B cell (primary cell): ENCODE data around the gene SGCA.

ENCODE experiments used
- EZH2 ChIP-seq: IDR thresholded peaks from 2 replicates; pipeline ENCODE4 v1.6.1; 2012; ENCODE audit warnings: borderline replicate concordance, low read depth, mild to moderate bottlenecking, moderate library complexity, low read length; ENCODE audit not compliant: insufficient read depth, poor library complexity, severe bottlenecking
- TF ChIP-seq, protein P1 (sequence below): fragments of 200-600 bp; IDR thresholded peaks from one replicate; pipeline ENCODE4 v1.8.0; 2022; ENCODE audit warnings: antibody characterized with exemption, mild to moderate bottlenecking

DNA sequence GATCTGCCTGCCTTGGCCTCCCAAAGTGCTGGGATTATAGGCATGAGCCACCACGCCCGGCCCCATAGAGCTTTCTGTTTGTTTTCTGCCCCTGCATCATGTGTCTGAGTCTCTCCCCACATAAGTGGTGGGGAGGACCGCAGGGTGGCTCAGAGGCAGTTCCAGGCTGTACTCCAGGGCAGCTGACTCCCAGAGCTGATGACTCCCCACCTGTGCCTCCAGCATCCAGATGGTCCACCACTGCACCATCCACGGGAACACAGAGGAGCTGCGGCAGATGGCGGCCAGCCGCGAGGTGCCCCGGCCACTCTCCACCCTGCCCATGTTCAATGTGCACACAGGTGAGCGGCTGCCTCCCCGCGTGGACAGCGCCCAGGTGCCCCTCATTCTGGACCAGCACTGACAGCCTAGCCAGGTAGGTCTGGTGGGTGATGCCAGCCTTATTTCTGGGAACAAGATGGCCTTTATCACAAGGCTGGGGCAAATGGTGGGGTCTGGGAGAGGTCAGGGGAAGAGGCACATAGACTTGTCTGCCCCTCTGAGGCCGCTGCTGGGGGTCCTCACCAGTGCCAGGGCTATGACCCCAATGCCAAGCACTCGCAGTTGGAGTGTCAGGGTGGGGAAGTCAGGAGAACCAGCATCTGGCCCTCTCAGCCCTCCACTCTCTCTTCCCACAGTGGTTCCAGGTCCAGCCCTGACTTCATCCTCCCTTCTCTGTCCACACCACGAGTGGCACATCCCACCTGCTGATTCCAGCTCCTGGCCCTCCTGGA lies 9.4 kb downstream of the SGCA start:
- TF ChIP-seq, protein P1, sequence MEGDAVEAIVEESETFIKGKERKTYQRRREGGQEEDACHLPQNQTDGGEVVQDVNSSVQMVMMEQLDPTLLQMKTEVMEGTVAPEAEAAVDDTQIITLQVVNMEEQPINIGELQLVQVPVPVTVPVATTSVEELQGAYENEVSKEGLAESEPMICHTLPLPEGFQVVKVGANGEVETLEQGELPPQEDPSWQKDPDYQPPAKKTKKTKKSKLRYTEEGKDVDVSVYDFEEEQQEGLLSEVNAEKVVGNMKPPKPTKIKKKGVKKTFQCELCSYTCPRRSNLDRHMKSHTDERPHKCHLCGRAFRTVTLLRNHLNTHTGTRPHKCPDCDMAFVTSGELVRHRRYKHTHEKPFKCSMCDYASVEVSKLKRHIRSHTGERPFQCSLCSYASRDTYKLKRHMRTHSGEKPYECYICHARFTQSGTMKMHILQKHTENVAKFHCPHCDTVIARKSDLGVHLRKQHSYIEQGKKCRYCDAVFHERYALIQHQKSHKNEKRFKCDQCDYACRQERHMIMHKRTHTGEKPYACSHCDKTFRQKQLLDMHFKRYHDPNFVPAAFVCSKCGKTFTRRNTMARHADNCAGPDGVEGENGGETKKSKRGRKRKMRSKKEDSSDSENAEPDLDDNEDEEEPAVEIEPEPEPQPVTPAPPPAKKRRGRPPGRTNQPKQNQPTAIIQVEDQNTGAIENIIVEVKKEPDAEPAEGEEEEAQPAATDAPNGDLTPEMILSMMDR = no peak
- TF ChIP-seq EZH2 = no peak
